AG09319 (cell line): ENCODE results near the gene MGLL.

Source experiments
- DNase-seq: peaks from one replicate; pipeline ENCODE4 v3.0.0-alpha.2; 2010; ENCODE audit warnings: low read depth; ENCODE audit errors: extremely low read depth
- TF ChIP-seq, protein P1 (sequence below): IDR thresholded peaks from 2 replicates; pipeline ENCODE4 v1.5.1; 2011; ENCODE audit warnings: low read depth, mild to moderate bottlenecking, inconsistent platforms, low read length, moderate library complexity

The MGLL gene

DNA sequence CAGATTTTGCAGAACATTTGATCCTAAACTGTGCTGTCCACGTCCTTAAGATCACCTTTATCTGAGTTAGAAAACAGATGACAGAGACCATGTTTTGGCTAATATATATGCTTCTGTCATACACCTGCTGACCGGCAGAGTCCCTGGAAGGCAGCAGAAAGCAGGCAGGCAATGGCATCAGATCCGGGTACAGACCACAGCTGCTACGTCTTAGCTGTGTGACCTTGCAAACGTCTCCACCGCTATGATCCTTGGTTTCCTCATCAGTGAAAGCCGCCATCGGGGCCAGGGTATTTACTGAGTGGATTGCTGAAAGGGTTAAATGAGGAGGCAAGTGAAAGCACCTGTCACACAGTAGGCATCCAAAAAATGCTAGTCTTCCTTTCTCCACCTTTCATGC lies 77.4 kb downstream of the MGLL start:
- DNase-seq, result no peak
- TF ChIP-seq, protein P1, sequence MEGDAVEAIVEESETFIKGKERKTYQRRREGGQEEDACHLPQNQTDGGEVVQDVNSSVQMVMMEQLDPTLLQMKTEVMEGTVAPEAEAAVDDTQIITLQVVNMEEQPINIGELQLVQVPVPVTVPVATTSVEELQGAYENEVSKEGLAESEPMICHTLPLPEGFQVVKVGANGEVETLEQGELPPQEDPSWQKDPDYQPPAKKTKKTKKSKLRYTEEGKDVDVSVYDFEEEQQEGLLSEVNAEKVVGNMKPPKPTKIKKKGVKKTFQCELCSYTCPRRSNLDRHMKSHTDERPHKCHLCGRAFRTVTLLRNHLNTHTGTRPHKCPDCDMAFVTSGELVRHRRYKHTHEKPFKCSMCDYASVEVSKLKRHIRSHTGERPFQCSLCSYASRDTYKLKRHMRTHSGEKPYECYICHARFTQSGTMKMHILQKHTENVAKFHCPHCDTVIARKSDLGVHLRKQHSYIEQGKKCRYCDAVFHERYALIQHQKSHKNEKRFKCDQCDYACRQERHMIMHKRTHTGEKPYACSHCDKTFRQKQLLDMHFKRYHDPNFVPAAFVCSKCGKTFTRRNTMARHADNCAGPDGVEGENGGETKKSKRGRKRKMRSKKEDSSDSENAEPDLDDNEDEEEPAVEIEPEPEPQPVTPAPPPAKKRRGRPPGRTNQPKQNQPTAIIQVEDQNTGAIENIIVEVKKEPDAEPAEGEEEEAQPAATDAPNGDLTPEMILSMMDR, result no peak

GRCh38 chr3:127744253-127744815 lies 78.0 kb downstream of the MGLL start:
- DNase-seq, result no peak

GRCh38 chr3:127743351-127744252 lies 78.7 kb downstream of the MGLL start:
- DNase-seq, result no peak
- TF ChIP-seq, protein P1, result no peak

More at GRCh38 chr3:127744253-127744815, 78.0 kb downstream of the MGLL start:
- TF ChIP-seq, protein P1, result no peak

- DNase-seq, result no peak
- TF ChIP-seq, protein P1, result no peak
Observed at GRCh38 chr3:127742580-127742979, 79.7 kb downstream of the MGLL start.

DNA sequence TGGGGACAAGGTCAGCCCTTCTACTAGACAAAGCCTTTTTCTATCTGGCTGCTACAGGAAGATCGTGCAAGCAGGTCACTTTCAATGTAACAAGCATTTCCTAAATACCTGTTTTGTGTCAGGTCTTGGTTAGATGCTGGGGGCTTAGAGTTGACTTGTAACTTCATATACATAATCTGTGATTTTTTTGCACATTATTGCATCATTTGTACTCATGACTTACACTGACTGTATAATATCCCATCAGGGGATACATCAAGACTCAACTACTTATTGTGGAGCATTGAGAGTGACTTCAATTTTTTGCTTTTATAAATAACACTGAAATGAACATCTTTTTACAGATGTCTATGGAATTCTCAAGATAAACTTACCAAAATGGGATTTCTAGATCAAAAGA lies 80.6 kb downstream of the MGLL start:
- TF ChIP-seq, protein P1, result no peak
- DNase-seq, result no peak

GRCh38 chr3:127741246-127741645 lies 81.1 kb downstream of the MGLL start:
- DNase-seq, result no peak
- TF ChIP-seq, protein P1, result no peak
